Activated CD4-positive, alpha-beta T cell treated with anti-CD3 and anti-CD28 coated beads, Interleukin-2, amount 50 U/mL, for 4 hours (primary cell): Measurements from ENCODE around the gene MRPS26.
"Not testable (repeated sequence)": the region's sequence is repeated elsewhere in the genome, so short reads cannot be mapped to it uniquely, and the experiment has no call there.

Source experiments
- DNase-seq, 2 experiments: peaks; one replicate each; pipeline ENCODE4 v3.0.0-alpha.2; 2020

The MRPS26 gene

DNA sequence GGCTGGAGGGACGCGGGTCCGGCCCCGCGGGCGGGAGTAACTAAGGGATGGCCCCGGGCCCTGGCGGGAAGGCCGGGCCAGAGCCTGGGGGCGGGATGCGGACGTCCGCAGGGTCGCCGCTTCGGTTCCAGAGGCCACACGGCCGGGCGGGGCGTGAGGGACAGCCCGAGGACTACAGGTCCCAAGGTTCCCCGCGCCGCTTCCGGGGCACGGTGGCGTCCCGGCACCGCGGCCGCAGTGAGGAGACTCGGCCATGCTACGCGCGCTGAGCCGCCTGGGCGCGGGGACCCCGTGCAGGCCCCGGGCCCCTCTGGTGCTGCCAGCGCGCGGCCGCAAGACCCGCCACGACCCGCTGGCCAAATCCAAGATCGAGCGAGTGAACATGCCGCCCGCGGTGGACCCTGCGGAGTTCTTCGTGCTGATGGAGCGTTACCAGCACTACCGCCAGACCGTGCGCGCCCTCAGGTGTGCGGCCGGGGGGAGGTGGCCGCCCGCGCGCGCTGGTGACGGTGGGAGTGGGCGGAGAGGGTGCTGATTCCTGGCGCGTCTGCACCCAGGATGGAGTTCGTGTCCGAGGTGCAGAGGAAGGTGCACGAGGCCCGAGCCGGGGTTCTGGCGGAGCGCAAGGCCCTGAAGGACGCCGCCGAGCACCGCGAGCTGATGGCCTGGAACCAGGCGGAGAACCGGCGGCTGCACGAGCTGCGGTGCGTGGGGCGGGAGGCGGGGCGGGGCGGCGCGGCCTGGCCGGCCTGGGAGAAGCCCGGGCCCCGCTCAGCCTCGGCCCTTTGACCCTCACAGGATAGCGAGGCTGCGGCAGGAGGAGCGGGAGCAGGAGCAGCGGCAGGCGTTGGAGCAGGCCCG lies at the start of gene MRPS26:
MRPS26 (plus strand) TSS at position 237 of the 861 bp plus-strand sequence; CDS start at position 254, 17 bp downstream.
- DNase-seq: peak; percentile 68 to 70

DNA sequence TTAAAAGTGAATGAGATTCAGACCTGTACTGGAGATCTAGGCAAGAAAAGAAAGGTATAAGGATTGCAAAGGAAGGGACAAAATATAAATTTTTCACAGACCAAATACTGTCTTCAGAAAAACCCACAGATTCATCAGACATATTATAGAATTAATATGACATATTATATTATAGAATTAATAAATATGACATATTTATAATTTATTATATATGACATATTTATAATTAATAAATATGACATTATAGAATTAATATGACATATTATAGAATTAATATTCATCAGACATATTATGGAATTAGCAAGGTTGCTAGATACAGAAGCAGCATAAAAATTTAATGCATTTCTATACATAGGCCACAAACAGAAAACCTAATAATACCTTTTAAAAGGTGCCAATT lies 47.1 kb upstream of the MRPS26 start:
- no peak for DNase-seq

DNA sequence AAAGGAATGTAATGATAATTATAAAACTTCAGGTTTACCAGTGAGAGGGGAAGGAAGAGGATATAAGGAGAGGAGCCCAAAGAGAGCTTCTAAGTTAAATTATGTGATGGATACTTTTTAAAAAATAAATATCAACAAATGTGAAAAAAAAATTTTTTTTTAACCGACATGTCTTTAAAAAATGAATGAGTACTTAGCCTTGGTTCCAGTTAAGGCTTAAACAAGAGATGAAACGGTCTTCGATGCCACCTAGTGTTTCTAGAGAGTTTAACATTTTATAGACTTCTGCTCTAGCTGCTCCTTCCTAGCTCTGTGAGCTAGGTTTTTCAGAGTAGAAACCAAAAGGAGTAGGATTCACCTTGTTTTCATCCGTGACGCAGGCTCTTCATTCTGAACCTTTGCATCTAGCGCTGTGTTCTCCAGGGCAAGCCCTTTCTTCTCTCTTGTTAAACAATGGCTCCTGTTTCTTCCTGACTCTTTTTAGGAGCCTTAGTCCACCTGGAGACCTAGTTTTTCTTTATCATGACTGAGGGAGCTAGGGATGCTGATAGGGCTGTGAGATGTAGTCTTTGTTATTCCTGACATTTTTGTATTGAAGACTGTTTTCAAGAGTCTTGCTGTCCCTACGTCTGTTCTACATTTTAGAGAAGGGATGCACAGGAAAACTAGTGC lies 44.9 kb upstream of the MRPS26 start:
- DNase-seq: no peak

DNA sequence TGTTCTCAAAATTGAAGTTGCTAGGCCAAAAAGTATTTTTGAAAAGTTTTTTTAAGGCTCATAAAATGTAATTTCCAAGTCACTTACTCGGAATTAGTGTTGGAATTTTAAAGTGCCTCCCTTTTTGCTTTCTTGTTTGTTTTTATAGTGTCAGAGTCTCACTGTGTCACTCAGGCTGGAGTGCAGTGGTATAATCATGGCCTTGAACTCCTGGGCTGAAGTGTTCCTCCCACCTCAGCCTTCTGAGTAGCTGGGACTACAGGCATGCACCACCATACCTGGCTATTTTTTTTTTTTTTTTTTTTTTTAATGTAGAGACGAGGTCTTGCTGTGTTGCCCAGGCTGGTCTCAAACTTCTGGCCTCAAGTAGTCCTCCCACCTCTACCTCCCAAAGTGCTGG lies 42.4 kb upstream of the MRPS26 start:
- DNase-seq: no peak

DNA sequence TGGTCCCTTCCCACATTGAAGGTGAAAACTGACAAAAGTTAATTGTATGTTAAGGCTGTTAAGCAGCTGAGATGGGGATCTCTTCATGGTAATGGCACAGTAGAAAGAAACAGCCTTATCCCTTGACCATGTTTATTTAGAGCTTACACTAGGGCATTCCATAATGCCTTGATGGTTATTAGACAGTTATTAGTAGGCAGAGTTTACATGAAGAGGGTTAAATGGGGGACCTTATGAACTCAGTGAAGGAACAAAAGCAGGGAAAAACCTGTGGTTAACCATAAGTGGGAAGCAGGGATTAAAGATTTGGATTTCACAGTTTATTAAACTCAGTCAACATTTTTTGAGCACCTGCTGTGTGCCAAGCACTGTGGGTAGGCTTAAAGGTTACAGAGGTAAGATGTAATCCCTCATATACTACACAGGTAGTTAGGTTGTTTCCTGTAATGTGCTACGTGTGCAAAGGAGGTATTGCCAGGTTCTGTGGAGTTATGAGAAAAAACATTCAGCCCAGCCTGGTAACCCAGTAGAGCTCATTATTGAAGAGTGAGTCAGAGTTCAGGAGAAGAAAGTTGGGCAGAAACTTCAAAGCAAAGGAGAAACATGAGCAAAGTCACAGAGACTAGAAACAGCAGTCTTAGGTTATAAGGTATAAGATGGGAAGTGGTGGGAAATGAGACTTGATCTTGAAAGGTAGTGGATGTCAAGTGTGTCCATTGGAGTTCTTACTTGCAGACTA lies 34.7 kb upstream of the MRPS26 start:
- DNase-seq: no peak

DNA sequence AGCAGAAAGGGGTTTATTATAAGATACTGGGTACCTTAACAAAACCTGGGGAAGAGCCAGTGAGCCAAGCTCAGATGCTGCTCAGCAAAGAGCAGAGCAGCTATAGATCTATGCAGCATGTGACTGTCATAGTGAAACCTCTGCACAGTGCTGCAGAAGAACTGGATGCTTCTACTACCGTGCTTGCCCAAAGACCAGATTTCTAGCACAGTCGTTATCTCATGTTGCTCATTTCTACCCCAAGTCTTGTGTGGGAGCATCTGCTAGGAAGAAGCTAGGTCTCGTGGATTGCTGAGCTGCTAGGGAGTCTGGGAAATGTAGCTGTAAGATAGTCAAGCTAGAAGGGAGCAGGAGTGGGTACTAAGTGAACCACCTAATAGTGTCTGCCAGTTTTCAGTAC lies 34.1 kb upstream of the MRPS26 start:
- no peak for DNase-seq

DNA sequence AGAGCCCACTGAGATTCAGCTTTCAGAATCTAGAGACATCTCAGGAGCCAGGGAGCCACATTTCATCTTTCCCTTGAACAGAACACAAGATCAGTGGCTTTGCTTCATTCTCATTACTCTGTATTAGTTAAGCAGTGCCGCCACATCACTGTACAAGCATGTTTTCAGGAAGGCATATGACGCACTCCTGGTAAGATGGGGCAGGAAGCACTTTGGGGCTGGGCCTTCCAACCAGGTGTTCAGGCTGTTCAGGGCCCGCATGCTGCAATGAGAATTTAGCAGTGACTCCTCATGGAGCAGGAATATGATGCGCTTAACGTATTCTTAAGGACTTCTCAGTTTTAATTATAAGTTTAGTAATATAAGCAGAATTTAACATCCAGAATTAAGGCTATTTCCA lies 32.1 kb upstream of the MRPS26 start:
- DNase-seq: no peak

DNA sequence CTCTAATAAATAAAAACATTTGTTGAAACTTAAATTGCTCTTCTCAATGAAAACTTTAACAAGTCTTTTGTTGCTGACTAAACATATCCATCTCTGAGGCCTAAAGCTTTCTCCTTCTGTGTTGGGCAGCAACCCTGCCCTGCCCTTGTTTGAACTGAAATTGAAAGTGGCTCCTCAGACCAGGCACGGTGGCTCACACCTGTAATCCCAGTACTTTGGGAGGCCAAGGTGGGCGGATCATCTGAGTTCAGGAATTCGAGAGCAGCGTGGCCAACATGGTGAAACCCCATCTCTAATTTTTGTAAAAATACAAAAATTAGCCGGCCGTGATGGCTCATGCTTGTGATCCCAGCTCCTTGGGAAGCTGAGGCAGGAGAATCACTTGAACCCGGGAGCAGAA lies 31.7 kb upstream of the MRPS26 start:
- DNase-seq: no peak

DNA sequence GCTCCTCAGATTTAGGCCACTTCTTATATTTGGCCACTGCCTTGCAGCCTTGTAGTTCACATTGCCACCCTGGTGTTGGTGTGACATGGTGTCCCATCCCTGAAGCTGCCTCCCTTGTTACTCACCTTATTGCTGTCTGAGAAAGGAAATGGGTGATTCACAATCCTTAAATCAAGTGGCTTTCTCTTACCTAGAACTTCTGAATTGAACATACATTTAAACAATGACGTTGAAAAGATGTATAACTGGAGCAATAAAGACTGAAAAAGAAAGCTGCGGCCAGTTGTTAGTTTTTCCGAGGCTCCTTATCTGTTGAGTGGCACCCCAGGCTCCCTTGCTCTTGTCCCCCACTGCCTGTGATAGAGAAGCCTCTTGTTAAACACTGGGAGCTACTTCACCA lies 31.2 kb upstream of the MRPS26 start:
- DNase-seq: no peak

DNA sequence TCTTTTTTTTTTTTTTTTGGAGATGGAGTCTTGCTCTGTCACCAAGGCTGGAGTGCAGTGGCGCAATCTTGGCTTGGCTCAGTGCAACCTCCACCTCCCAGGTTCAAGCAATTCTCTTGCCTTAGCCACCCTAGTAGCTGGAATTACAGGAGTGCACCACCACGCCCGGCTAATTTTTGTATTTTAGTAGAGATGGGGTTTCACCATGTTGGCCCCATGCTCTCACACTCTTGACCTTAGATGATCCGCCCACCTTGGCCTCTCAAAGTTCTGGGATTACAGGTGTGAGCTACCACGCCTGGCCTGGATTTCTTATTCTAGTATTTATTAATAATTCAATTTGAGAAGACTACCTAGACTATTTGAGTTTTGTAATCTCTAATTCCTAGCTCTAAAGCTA lies 30.6 kb upstream of the MRPS26 start:
- not testable (repeated sequence) for DNase-seq

DNA sequence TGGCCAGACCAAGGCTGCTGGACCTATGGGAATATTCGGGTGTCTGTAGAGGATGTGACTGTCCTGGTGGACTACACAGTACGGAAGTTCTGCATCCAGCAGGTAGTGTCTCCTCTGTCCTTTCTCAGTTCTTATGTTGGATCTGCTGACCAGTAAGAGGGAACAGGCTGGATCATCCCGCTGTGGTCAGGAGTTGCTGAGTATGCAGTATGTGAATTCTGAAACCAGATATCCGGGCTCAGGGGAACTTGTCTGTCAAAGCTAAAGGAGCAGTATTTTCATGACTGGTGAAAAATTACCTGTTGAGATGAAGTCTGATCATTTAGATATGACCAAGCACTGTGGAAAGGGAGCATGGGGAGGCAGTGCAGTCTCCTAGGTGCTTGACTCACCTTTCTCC lies 24.5 kb upstream of the MRPS26 start:
- no peak for DNase-seq

DNA sequence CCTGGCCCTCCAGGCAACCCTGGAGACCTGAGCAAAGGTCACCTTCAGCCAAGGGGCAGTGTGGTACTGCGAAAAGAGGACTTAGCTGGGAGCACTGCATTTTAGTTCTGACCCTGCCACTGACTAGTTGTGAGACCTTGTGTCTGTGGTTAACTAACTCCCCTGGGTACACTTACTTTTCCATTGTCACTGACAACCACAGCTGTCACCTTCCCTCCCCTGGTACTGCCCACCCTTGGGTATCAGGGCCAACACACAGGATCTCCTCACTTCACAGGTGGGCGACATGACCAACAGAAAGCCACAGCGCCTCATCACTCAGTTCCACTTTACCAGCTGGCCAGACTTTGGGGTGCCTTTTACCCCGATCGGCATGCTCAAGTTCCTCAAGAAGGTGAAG lies 24.1 kb upstream of the MRPS26 start:
- no peak for DNase-seq

DNA sequence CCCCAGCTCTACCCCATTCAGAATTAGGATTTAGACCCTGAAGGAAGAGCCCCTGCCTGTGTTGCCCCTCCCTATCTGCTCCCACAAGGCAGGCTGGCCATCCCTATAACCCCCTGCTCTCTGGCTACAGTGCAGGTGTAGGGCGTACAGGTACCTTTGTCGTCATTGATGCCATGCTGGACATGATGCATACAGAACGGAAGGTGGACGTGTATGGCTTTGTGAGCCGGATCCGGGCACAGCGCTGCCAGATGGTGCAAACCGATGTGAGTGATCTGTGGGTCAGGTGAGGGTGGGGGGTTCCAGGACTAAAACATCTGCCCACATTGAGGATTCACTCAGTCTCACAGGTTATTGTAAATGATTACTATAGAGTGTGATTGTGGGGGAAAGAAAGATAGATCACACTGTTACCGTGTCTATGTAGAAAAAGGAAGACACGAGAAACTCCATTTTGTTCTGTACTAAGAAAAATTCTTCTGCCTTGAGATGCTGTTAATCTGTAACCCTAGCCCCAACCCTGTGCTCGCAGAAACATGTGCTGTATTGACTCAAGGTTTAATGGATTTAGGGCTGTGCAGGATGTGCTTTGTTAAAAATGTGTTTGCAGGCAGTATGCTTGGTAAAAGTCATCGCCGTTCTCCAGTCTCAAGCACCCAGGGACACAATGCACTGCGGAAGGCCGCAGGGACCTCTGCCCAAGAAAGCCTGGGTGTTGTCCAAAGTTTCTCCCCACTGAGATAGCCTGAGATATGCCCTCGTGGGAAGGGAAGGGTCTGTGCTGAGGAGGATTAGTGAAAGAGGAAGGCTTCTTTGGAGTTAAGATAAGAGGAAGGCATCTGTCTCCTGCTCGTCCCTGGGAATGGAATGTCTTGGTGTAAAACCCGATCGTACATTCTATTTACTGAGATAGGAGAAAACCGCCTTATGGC lies 23.0 kb upstream of the MRPS26 start:
- DNase-seq: not testable (repeated sequence)

DNA sequence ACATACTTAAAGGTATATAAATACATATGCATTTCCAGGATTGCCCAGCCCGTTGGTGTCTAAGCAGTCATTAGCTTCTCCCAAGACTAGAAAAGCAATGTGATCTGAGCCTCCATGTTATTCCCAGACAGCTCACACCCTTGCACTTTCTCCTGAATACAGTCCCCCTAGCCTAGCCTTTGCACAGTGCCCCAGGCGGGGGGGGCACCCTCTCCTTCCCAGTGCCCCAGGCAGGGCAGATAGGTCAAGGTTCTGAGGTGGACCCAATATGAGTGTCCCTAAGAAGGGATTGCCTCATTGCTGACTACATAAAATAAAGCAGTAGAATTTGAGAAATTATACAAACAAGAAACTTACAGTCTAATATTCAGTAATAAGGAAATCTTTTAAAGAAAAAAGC lies 17.9 kb upstream of the MRPS26 start:
- no peak for DNase-seq

DNA sequence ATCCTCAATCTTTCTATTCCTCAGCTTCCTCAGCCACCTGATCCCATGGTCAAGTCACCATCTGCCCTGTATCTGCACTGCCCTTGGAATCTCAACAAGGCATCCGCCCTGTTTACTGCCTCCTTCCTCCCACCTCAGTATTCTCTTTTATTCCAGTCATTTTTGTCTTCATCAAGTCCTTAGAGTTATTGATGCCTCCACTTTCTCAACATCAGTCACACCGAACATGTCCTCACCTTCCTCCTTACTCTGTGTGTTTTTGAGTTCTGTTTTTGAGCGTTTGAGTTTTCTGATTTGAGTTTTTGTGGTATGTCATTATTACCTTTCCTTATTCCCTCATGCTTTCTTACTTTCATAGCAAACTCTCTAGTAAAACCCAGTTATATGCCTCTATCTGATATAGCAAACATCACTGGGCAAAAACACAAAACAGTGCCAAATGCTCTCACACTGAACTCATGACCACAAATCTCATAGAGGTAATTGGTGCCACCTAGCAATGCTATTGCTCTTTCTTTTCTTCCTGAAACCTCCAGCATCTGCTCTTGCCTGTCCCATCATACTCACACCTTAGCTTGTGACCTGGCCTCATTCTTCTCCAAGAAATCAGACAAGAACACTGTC lies 14.2 kb upstream of the MRPS26 start:
- DNase-seq: no peak

DNA sequence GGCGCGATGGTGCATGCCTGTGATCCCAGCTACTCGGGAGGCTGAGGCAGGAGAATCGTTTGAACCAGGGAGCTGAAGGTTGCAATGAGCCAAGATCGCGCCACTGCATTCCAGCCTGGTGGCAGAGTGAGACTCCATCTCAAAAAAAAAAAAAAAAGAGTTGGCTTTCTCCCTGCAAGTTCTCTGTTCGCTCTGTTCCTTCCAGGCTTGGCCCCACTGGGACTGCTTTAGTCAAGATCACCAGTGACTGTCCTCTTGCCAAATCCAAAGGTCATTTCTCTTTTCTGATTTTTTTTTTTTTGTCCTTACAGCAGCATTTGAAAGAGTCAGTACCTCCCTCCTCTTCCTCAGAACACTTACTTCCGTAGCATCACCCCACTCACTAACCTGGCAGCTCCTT lies 13.2 kb upstream of the MRPS26 start:
- DNase-seq: no peak

DNA sequence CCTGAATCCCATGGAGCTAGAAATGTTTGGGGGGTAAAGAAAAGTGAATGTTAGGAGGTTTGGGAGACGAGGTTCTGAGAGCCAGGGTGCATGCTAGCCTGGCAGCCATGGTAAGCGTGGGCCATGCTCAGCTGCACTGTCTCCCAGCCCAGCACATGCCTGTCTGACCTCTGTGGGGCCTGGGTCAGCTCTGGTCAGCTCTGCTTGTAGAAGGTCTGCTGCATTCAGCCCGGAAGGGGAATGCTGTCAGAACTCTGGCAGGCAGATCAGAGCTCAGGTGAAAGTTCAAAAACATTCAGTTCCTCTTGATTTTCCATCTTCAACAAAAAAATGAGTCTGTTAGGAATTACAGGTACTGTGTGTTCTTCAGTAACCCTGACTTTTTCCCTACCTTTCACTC lies 8.2 kb upstream of the MRPS26 start:
- no peak for DNase-seq

DNA sequence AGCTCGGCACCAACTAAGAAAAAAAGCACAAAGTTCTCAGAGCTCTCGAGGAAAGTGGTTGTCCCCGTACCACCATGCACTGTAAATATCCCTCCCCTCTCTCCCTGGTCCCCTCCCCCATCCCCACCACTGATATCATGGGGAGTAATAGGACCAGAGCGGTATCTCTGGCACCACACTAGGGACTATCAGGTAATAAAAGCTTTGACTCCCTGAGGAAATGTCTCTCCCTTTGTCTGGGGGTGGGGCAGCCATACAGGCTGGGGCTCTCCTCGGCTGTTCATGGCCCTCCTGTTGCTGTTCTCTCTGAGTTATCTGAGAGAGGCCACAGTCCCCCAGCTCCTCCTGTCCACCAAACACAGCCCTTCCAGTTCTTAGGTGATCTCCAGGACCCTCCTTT lies 7.4 kb upstream of the MRPS26 start:
- no peak for DNase-seq

DNA sequence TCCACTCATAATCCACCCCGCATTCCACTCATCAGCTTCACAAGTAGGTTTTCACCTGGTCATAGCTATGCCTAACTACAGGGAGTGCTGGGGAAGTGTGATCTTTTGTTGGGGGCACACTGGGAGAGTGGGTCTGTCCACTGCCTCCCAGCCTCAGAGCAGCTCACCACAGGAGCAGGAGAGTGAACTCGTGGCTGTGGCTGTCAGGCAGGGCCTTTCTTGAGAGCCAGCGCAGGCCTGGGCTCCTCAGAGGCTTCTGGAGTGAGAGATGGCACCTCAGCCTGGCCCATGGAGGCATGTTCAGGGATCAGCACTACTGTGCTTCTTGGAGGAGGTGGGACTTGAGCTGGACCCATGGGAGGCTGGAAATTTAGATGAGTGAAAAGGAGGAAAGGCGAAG lies 6.4 kb upstream of the MRPS26 start:
- DNase-seq: no peak

DNA sequence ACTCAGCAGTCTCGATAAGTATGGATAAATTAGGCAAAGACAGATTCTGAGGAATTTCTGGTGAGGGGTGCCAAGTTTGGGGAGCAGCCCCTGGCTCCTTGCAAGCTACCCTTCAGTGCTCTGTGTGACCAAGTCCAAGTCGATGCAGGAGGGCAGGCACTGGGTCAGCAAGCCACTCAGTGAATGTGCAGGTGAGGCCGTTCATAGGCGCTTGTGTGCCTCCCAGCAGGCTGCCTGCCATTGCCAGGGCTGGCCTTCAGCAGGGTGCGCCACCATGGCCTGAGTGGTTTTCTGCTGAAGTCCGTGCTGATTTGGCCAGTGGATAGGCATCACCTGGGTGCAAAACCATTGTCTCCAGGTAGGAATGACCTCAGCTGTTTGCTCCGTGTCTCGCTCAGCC lies 5.8 kb upstream of the MRPS26 start:
- DNase-seq: no peak

DNA sequence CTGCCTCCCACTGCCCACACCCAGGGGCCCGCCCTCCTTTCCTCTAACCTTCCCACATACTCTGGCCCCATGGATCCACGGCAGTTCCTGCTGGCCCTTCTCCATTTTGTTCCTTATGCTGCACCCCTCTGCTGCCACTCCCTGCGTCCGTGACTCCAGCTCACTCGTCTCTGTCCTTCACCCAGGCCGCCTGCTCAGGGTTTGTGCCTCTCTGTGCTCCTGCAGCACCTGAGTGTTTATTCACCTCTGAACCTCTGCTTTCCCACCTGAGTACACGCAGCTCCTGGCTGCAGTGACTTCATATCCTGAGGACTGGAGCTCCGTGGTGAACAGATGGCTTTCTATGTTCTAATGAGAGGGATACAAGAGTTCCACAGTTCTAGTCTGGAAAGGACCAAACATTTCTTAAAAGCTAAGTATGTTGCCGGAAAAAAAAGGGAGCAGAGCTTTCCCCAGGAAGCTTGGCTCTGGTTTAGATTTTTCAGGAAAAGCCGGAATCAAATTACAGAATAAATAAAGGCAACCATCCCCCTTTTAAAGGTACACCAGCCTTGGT lies 3.9 kb upstream of the MRPS26 start:
- DNase-seq: no peak

DNA sequence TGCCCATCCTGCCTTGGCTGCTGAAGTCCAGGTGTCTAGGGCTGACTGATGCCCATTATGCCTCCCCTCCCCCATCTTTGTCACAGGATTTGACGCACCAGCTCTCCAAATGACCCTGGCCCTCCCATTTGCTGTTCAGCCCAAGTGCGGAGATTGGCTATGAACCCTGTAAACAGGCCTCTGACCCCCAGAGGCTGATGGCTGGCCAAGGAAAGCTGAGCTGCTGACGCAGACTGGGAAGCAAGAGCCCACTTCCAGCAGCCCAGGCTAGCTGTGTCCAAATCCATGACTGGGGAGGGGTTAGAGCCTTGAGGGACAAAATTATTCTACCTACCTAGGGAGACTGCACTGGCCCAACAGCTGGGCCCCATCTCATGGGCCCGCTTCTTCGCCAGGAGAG lies 3.2 kb upstream of the MRPS26 start:
- DNase-seq: no peak
